Smooth muscle cell (in vitro differentiated cells): Measurements from ENCODE around the gene SNAPC3. TPM values are rescaled to one million over a fixed set of nuclear protein-coding genes. Genes with fewer than 3 reads are reported as not detected.

Experiments used
- DNase-seq: peaks from one replicate; lab custom pipeline; 2025; ENCODE audit not compliant: unreplicated experiment; lab: John Stamatoyannopoulos, UW
- H2AFZ ChIP-seq: fragments of 200-600 bp; sonication (generic); 2 replicates; pipeline ENCODE4 v1.6.0; 2016; ENCODE audit warnings: antibody characterized with exemption, low read depth, mild to moderate bottlenecking
- H3F3A ChIP-seq: fragments of 200-600 bp; sonication (generic); 2 replicates; pipeline ENCODE4 v1.6.0; 2017; ENCODE audit warnings: antibody characterized with exemption, low read depth
- H3K27ac ChIP-seq: fragments of 200-600 bp; sonication (generic); 2 replicates; pipeline ENCODE4 v1.5.1; 2016; ENCODE audit warnings: low read depth, mild to moderate bottlenecking
- H3K27me3 ChIP-seq: fragments of 200-600 bp; sonication (generic); 2 replicates; pipeline ENCODE4 v1.6.1; 2016; ENCODE audit warnings: low read depth, mild to moderate bottlenecking
- H3K36me3 ChIP-seq: fragments of 200-600 bp; sonication (generic); 2 replicates; pipeline ENCODE4 v1.5.1; 2016; ENCODE audit warnings: low read depth
- H3K4me1 ChIP-seq: fragments of 200-600 bp; sonication (generic); 2 replicates; pipeline ENCODE4 v1.5.1; 2016; ENCODE audit warnings: low read depth
- H3K4me2 ChIP-seq: fragments of 200-600 bp; sonication (generic); 2 replicates; pipeline ENCODE4 v1.6.0; 2016; ENCODE audit warnings: mild to moderate bottlenecking
- H3K4me3 ChIP-seq: fragments of 200-600 bp; sonication (generic); 2 replicates; pipeline ENCODE4 v1.5.1; 2016; ENCODE audit warnings: mild to moderate bottlenecking
- H3K79me2 ChIP-seq: fragments of 200-600 bp; sonication (generic); 2 replicates; pipeline ENCODE4 v1.6.0; 2016; ENCODE audit warnings: low read depth, mild to moderate bottlenecking
- H3K9ac ChIP-seq: fragments of 200-600 bp; sonication (generic); 2 replicates; pipeline ENCODE4 v1.6.0; 2016; ENCODE audit warnings: low read depth
- H3K9me3 ChIP-seq: fragments of 200-600 bp; sonication (generic); replicated peaks from 2 replicates; pipeline ENCODE4 v1.5.1; 2016; ENCODE audit warnings: low read depth
- H4K20me1 ChIP-seq: fragments of 200-600 bp; sonication (generic); 2 replicates; pipeline ENCODE4 v1.6.0; 2016; ENCODE audit warnings: low read depth
- CTCF ChIP-seq: fragments of 200-600 bp; sonication (generic); IDR thresholded peaks from 2 replicates; pipeline ENCODE4 v1.5.1; 2017; ENCODE audit warnings: borderline replicate concordance, mild to moderate bottlenecking, antibody characterized with exemption; ENCODE audit not compliant: insufficient read depth, poor library complexity, severe bottlenecking
- WGBS: methylation state at CpG from one replicate; pipeline ENCODE4 v1.1.7; 2016; ENCODE audit warnings: low lambda C conversion rate; 5-methylcytosine and 5-hydroxymethylcytosine counted together
- polyA plus RNA-seq: library from polyadenylated mRNA; unstranded; fragments of >200 nt; fragmentation: Nextera tagmentation; extraction: Ambion mirVana; gene quantifications from 2 replicates; pipeline ENCODE4 v1.2.1, GENCODE V29; 2016
- total RNA-seq: library from RNA; depleted of rRNA; stranded (reverse); fragments of >200 nt; gene quantifications from 2 replicates; pipeline ENCODE4 v1.2.3, GENCODE V29; 2014

SNAPC3 gene
- total and polyA plus RNA-seq, 2 experiments from 2014 or later: 25.0 to 53.7 TPM

GRCh38 chr9:15491950-15492349 lies 69.3 kb downstream of the SNAPC3 start:
- Histone ChIP-seq H3K4me3 (no peak overlapping the region), H3K4me1 (no peaks in the 10 kb centered on the region), H3F3A (no peaks in the 10 kb centered on the region), H3K9ac (no peak overlapping the region), H3K27ac (no peak overlapping the region), H3K36me3 (no peaks in the 10 kb centered on the region), H3K27me3 (no peaks in the 10 kb centered on the region), H3K4me2 (no peak overlapping the region), H3K79me2 (no peaks in the 10 kb centered on the region), H3K9me3 (no peaks in the 10 kb centered on the region), H2AFZ (no peak overlapping the region), H4K20me1 (no peaks in the 10 kb centered on the region)
- no peak for TF ChIP-seq CTCF
- DNase-seq: no peak
- 95% methylated on average over 1 of the region's 1 CpG for WGBS

DNA sequence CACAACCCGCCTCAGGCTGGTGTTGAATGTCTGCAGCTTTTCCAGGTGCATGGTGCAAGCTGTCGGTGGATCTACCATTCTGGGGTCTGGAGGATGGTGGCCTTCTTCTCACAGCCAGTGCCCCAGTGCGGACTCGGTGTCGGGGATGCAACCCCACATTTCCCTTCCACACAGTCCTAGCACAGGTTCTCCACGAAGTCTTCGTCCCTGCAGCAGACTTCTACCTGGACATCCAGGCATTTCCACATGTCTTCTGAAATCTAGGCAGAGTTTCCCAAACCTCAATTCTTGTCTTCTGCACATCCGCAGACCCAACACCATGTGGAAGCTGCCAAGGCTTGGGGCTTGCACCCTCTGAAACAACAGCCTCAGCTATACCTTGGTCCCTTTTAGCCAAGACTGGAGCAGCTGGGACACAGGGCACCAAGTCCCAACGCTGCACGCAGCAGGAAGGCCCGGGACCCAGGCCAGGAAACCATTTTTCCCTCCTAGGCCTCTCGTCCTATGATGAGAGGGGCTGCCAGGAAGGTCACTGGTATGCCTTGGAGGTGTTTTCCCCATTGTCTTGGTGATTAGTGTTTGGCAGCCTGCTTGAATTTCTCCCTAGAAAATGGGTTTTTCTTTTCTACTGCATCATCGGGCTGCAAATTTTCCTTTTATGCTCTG lies 69.9 kb downstream of the SNAPC3 start:
- no peaks in the 10 kb centered on the region for H3K79me2 ChIP-seq

DNA sequence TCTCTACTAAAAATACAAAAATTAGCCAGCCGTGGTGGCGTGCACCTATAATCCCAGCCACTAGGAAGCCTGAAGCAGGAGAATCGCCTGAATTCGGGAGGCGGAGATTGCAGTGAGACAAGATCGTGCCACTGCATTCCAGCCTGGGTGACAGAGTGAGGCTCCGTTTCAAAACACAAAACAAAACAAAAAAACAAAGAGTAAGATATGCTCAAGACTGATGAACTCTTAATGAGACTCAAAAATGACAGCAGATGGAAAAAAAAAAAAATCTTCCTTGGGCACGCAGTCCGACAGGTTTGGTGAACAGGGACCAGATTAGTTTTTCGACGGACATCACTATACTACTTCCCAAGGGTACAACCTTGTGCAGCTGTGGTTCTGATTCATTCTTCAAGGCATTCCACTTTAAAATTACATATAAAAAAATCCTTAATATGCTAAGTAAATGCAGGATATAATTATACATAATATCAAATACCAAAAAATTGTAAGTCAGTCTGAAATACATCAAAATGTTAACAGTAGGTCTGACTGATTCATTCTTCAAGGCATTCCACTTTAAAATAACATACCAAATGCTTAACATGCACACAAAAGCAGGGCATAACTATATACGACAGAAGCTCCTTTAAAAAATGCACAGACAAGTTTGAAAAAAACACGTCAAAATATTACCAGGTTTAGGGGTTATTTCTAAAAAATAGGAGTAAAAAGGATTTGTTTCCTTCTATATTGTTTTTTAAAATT lies 75.7 kb downstream of the SNAPC3 start:
- no peaks in the 10 kb centered on the region for H3K36me3 ChIP-seq
- no peak overlapping the region for H2AFZ ChIP-seq
- peaks cover 8% of the 10 kb centered on the region for H3K79me2 ChIP-seq
- no peak for DNase-seq
- no peaks in the 10 kb centered on the region for H3F3A ChIP-seq
- no peak overlapping the region for H3K4me2 ChIP-seq
- no peak for TF ChIP-seq CTCF
- no peaks in the 10 kb centered on the region for H4K20me1 ChIP-seq
- no peak overlapping the region for H3K27ac ChIP-seq
- no peak overlapping the region for H3K4me3 ChIP-seq
- H3K4me1 ChIP-seq: no peaks in the 10 kb centered on the region
- H3K9me3 ChIP-seq: no peaks in the 10 kb centered on the region
- H3K9ac ChIP-seq: no peak overlapping the region
- 95% methylated on average over 13 of the region's 13 CpGs for WGBS
- no peaks in the 10 kb centered on the region for H3K27me3 ChIP-seq

More for the DNA sequence above, 69.9 kb downstream of the SNAPC3 start:
- Histone ChIP-seq H2AFZ (no peak overlapping the region), H3K27ac (no peak overlapping the region), H3K4me1 (no peaks in the 10 kb centered on the region), H3K9me3 (no peaks in the 10 kb centered on the region), H3K27me3 (no peaks in the 10 kb centered on the region), H4K20me1 (no peaks in the 10 kb centered on the region), H3K36me3 (no peaks in the 10 kb centered on the region), H3F3A (no peaks in the 10 kb centered on the region), H3K4me3 (no peak overlapping the region), H3K4me2 (no peak overlapping the region), H3K9ac (no peak overlapping the region)
- TF ChIP-seq CTCF: no peak
- WGBS: over 99% methylated on average over 13 of the region's 13 CpGs
- no peak for DNase-seq
